Sigmoid colon (tissue), 7 donors: ENCODE results near the gene BSND. TPM values are rescaled to one million over a fixed set of nuclear protein-coding genes. Genes with fewer than 3 reads are reported as not detected.

Experiments used
- DNase-seq: peaks from one replicate; pipeline ENCODE4 v3.0.0-alpha.2; 2019
- H3K27ac ChIP-seq, 4 donors: fragments of 200-600 bp; sonication (generic); one replicate each; pipeline ENCODE4 v1.5.1; 2016 to 2019; ENCODE audit warnings: mild to moderate bottlenecking in 1 of 4
- H3K27me3 ChIP-seq, 3 donors: fragments of 200-600 bp; sonication (generic); one replicate each; pipeline ENCODE4 v1.5.1; 2019; ENCODE audit warnings: mild to moderate bottlenecking in 1 of 3
- H3K36me3 ChIP-seq, 4 donors: fragments of 200-600 bp; sonication (generic); one replicate each; pipeline ENCODE4 v1.5.1; 2016 to 2019
- H3K4me1 ChIP-seq, 4 donors: fragments of 200-600 bp; sonication (generic); one replicate each; pipeline ENCODE4 v1.5.1; 2017 to 2019
- H3K4me3 ChIP-seq, 4 donors: fragments of 200-600 bp; sonication (generic); one replicate each; pipeline ENCODE4 v1.5.1; 2017 to 2019; ENCODE audit warnings: mild to moderate bottlenecking in 2 of 4, moderate library complexity in 1 of 4
- H3K9me3 ChIP-seq, 4 donors: fragments of 200-600 bp in 3 of 4; sonication (generic) in 3 of 4; one replicate each; pipeline versions ENCODE4 v1.5.1 to v1.6.1; 2013 to 2019
- CTCF ChIP-seq, 4 experiments: fragments of 450-650 bp in 3 of 4; fragments of 200-600 bp in 1 of 4; IDR thresholded peaks; one replicate each; pipeline ENCODE4 v1.5.1; 2016 to 2019; ENCODE audit warnings: antibody characterized with exemption in 4 of 4, mild to moderate bottlenecking in 3 of 4, moderate library complexity in 2 of 4
- EP300 ChIP-seq, 4 donors: sonication (generic); formaldehyde crosslinking; IDR thresholded peaks; one replicate each; pipeline ENCODE4 v1.6.1; 2017; ENCODE audit warnings: antibody characterized with exemption in 4 of 4
- POLR2A ChIP-seq, 2 donors: fragments of 450-650 bp; IDR thresholded peaks; one replicate each; pipeline ENCODE4 v1.6.1; 2016; ENCODE audit warnings: antibody characterized with exemption in 2 of 2, mild to moderate bottlenecking in 2 of 2, moderate library complexity in 2 of 2
- POLR2AphosphoS5 ChIP-seq, 4 donors: sonication (generic); formaldehyde crosslinking; IDR thresholded peaks; one replicate each; pipeline ENCODE4 v1.6.1; 2017; ENCODE audit warnings: antibody characterized with exemption in 4 of 4
- WGBS, 2 donors: extraction: QIAGEN DNeasy Blood & Tissue Kit; methylation state at CpG; one replicate each; pipeline ENCODE4 v1.1.7; 2013; 5-methylcytosine and 5-hydroxymethylcytosine counted together
- intact Hi-C: fragments of 100-400 bp; cut with DNase I; formaldehyde crosslinking; loops from one replicate; pipeline ENCODE4 v1.15.1; 2023
- polyA plus RNA-seq, 3 donors: library from polyadenylated mRNA; stranded (reverse); fragments of 200-250 nt; gene quantifications; one replicate each; pipeline ENCODE4 v1.2.3, GENCODE V29; 2013
- total RNA-seq, 4 donors: library from RNA; depleted of rRNA; stranded (reverse); fragments of >200 nt; gene quantifications; one replicate each; pipeline ENCODE4 v1.1.0, GENCODE V29; 2016
- donor health status: healthy with polysubstance abuse.
- donor health status: Bipolar disorder and iron deficiency.
- donor health status: healthy.

The BSND gene
- total and polyA plus RNA-seq, 7 donors, result not detected

GRCh38 chr1:54951810-54952226 lies 46.9 kb upstream of the BSND start:
- 84 to 93% methylated on average over 4 of the region's 4 CpGs for WGBS, 2 donors

GRCh38 chr1:54952950-54953718 lies 45.6 kb upstream of the BSND start:
- intact Hi-C loops, result no loop called here
- 78 to 89% methylated on average over 4 of the region's 4 CpGs for WGBS, 2 donors
- DNase-seq, result no peak
- Histone ChIP-seq H3K27ac (no peak overlapping the region), H3K4me3 (no peak overlapping the region), H3K9me3 (no peaks in the 10 kb centered on the region), H3K36me3 (no peaks in the 10 kb centered on the region), H3K27me3 (no peaks in the 10 kb centered on the region), H3K4me1 (peaks cover 0 to 10% (median 6%) of the 10 kb centered on the region in 4 donors)
- TF ChIP-seq POLR2A (IDR thresholded peaks at IDR 0.05), result no peak
- no peak for TF ChIP-seq POLR2AphosphoS5 (IDR thresholded peaks at IDR 0.05)
- TF ChIP-seq EP300 (IDR thresholded peaks at IDR 0.05), result no peak
- no peak for TF ChIP-seq CTCF (IDR thresholded peaks at IDR 0.05)

More at GRCh38 chr1:54951810-54952226, 46.9 kb upstream of the BSND start:
- intact Hi-C loops, result loop anchor here (2.0 kb wide), 1 partner anchor 71 kb away; no protein-coding TSS in a partner anchor
- Histone ChIP-seq H3K4me3 (no peak overlapping the region), H3K27me3 (no peaks in the 10 kb centered on the region), H3K36me3 (no peaks in the 10 kb centered on the region), H3K9me3 (no peaks in the 10 kb centered on the region), H3K4me1 (peaks cover 0 to 10% (median 6%) of the 10 kb centered on the region in 4 donors), H3K27ac (no peak overlapping the region)
- no peak for DNase-seq
- no peak for TF ChIP-seq EP300 (IDR thresholded peaks at IDR 0.05)
- TF ChIP-seq CTCF (IDR thresholded peaks at IDR 0.05), result no peak
- no peak for TF ChIP-seq POLR2A (IDR thresholded peaks at IDR 0.05)
- no peak for TF ChIP-seq POLR2AphosphoS5 (IDR thresholded peaks at IDR 0.05)

DNA sequence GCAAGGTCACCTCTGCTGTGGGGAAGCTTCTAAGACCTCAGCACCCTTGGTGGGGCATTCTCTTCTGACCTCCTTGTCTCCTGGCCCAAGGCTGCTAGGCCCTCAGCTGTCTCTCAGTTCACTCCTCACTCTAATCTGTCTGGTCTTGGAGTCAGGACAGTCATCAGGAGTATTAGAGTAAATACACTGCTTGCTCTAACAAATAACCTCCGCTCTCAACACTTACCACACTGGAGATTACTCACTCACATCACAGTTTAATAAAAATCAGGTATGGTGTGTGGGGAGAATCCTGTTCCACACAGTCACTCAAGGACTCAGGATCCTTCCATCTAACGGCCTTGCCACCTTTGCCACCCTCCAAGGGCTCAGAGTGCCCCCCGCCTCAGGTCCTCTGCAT lies 44.9 kb upstream of the BSND start:
- no peaks in the 10 kb centered on the region for H3K27me3 ChIP-seq
- H3K36me3 ChIP-seq, result no peaks in the 10 kb centered on the region
- H3K27ac ChIP-seq, result no peak overlapping the region
- TF ChIP-seq POLR2A (IDR thresholded peaks at IDR 0.05), result no peak
- no peak for TF ChIP-seq CTCF (IDR thresholded peaks at IDR 0.05)
- TF ChIP-seq EP300 (IDR thresholded peaks at IDR 0.05), result no peak
- TF ChIP-seq POLR2AphosphoS5 (IDR thresholded peaks at IDR 0.05), result no peak
- intact Hi-C loops, result no loop called here
- DNase-seq, result no peak
- 75 to 87% methylated on average over 3 of the region's 3 CpGs for WGBS, 2 donors
- peaks cover 0 to 10% (median 6%) of the 10 kb centered on the region in 4 donors for H3K4me1 ChIP-seq
- H3K9me3 ChIP-seq, result no peaks in the 10 kb centered on the region
- no peak overlapping the region for H3K4me3 ChIP-seq

DNA sequence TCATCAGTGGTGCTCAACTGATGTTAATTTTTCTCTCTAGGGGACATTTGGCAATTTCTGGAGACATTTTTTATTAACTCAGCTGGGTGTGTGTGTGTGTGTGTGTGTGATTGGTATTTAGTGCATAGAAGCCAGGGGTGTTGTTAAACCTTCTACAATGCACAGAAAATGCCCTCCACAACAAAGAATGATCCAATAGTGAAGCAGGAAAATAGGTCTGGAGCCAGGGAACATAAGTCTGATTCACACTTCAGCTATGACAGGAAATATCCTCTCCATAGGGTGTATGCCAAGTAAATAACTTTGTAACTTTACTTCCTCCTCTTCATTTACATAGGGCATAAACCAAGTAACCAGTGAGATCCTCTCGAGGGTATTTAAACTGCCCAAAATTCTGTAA lies 43.4 kb upstream of the BSND start:
- Histone ChIP-seq H3K27me3 (no peaks in the 10 kb centered on the region), H3K4me1 (peaks cover 0 to 6% (median 3%) of the 10 kb centered on the region in 4 donors), H3K27ac (no peak overlapping the region), H3K9me3 (no peaks in the 10 kb centered on the region), H3K4me3 (no peak overlapping the region), H3K36me3 (no peaks in the 10 kb centered on the region)
- WGBS, 2 donors, result 13 to 63% methylated on average over 1 of the region's 1 CpG
- TF ChIP-seq POLR2AphosphoS5 (IDR thresholded peaks at IDR 0.05) (no peak), CTCF (IDR thresholded peaks at IDR 0.05) (no peak), POLR2A (IDR thresholded peaks at IDR 0.05) (no peak), EP300 (IDR thresholded peaks at IDR 0.05) (no peak)
- intact Hi-C loops, result no loop called here
- no peak for DNase-seq
